ENCODE data around the gene CTTN.

- TF ChIP-seq GATA1 (IDR thresholded peaks at IDR 0.05; ENCODE audit: low read depth, low read length) (no peak), POLR2A (IDR thresholded peaks at IDR 0.05; ENCODE audit: low read length) (no peak)
Measured at GRCh38 chr11:70422692-70423522, 24.6 kb downstream of the CTTN start.
